Activated T-cell treated with anti-CD3 and anti-CD28 coated beads for 1 hour (primary cell): ENCODE data around the gene WBP11.

Source experiments
- DNase-seq: peaks from one replicate; pipeline ENCODE4 v3.0.0-alpha.2; 2020; ENCODE audit warnings: low read depth

Gene WBP11

GRCh38 chr12:14803011-14803829 is at the start of gene WBP11, which contains the start of gene C12orf60:
TSS of gene WBP11 (minus strand) at chr12:14803478. CDS start at chr12:14801383, 2,095 bp downstream.
TSS of gene C12orf60 (plus strand) at chr12:14803670. CDS start at chr12:14822936, 19,266 bp downstream.
- peak; percentile 73 for DNase-seq

- DNase-seq = no peak
These were observed 49.6 kb upstream of the WBP11 start for GRCh38 chr12:14852880-14853279.

- DNase-seq = no peak
These were observed 47.8 kb upstream of the WBP11 start for GRCh38 chr12:14850929-14851663.

GRCh38 chr12:14849661-14850060 is 46.4 kb upstream of the WBP11 start:
- DNase-seq = no peak

- DNase-seq = no peak
These were observed 43.8 kb upstream of the WBP11 start for GRCh38 chr12:14846876-14847580.

GRCh38 chr12:14846042-14846587 is 42.8 kb upstream of the WBP11 start:
- no peak for DNase-seq

- DNase-seq = peak; percentile 19
These were observed 42.1 kb upstream of the WBP11 start for GRCh38 chr12:14845350-14845750.

- no peak for DNase-seq
These were observed 41.1 kb upstream of the WBP11 start for GRCh38 chr12:14844401-14844800.

GRCh38 chr12:14843425-14843887 is 40.2 kb upstream of the WBP11 start, which contains the start of gene ART4:
TSS of gene ART4 (minus strand) at chr12:14843526. CDS start at chr12:14843113, 413 bp downstream.
- no peak for DNase-seq

GRCh38 chr12:14842315-14842714 is 39.0 kb upstream of the WBP11 start:
- DNase-seq = no peak

GRCh38 chr12:14841761-14842160 is 38.5 kb upstream of the WBP11 start:
- DNase-seq = no peak

- DNase-seq = no peak
These were observed 37.3 kb upstream of the WBP11 start for GRCh38 chr12:14840616-14841015.

- no peak for DNase-seq
These were observed 36.0 kb upstream of the WBP11 start for GRCh38 chr12:14839262-14839661.

GRCh38 chr12:14836336-14837210 is 33.3 kb upstream of the WBP11 start:
- DNase-seq = no peak

- no peak for DNase-seq
These were observed 31.2 kb upstream of the WBP11 start for GRCh38 chr12:14834509-14834908.

- no peak for DNase-seq
These were observed 30.7 kb upstream of the WBP11 start for GRCh38 chr12:14833952-14834351.

GRCh38 chr12:14833336-14833735 is 30.1 kb upstream of the WBP11 start:
- no peak for DNase-seq

- DNase-seq = no peak
These were observed 25.6 kb upstream of the WBP11 start for GRCh38 chr12:14828892-14829291.

GRCh38 chr12:14827043-14827442 is 23.8 kb upstream of the WBP11 start:
- DNase-seq = no peak

- no peak for DNase-seq
These were observed 23.2 kb upstream of the WBP11 start for GRCh38 chr12:14826491-14826890.

GRCh38 chr12:14825256-14825655 is 22.0 kb upstream of the WBP11 start:
- no peak for DNase-seq
